HTERT RPE-1 (cell line): ENCODE data around the gene IRAK1.

Experiments used
- in situ Hi-C: fragments of 300-500 bp; cut with MboI; formaldehyde crosslinking; loops from 4 replicates; pipeline ENCODE4 v1.14.3; 2020; ENCODE audit warnings: low sequenced_read_pairs

Gene IRAK1

DNA sequence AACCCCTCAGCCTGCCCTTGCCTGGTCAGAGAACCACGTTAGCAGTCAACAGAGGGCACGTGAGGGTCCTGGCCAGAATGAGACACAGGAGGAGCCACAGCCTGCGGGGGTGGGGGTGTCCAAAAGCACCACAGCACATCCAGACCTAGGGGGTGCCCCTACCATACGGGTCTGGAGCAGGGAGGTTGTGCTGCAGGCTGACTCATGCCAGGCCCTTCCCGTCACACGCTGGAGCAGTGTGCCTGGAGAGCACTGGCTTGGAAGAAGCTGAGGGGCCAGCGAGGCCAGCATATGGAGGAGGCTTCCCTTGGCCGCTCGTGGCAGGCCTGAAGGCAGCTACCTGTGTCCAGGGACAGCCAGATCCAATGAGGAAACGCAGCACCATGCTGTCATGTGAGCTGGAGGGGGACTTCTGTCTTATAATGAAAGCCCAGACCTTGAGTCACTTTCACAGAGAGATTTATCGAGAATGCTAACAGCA is 1.5 kb upstream of the IRAK1 start:
- in situ Hi-C loops = no loop called here

DNA sequence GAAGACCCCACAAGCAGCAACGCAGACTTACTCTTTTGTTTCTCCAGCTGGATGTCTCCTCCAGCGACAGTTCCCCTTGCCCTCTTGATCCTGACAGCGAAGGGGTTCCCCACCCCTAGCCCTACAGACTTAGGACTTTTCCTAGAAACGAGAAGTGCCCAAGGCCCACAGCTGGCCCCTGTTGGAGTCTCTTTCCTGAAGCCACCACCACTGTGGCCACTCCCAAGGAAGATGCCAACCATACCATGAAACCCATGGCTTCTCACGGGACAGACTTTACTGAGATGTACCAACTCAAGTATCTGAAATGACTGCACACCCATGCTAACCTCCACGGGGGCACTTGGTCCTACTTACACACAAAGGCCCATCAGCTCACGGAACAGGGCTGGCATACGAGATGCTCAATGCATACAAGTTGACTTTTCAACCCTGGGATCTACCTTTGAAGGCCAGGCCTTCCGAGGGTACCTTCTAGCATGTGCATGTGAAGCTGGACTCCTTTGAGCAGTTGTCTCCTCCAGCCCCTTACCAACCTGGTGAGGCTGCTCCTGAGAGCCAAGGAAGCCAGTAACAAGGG is 924 bp upstream of the IRAK1 start:
- in situ Hi-C loops = no loop called here

GRCh38 chrX:154019061-154019621 is 561 bp downstream of the IRAK1 start:
- in situ Hi-C loops = no loop called here

DNA sequence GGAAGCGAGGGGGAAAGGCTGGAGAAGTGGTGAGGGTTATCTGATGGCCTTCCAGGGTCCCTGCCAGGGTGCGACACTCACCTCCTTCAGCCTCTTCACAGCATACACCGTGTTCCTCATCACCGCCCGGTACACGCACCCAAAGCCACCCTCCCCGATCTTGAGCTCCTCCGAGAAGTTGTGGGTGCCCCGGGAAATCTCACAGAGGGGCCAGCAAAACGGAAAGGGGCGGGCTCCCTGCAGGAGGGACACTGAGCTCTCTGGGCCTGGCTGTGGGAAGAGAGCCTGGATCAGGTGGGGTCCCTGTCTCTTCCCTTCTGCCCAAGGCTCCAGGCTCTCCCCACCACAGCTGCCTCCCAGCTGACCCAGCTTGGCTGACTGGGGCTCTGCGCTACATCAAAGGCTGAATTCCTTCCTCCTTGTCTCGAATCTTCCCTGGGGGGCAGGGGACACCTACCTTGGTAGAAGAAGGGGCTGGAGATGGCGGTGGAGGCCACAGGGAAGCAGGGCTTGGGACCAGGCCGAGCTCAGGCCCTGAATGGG is 1.1 kb downstream of the IRAK1 start:
- in situ Hi-C loops = no loop called here

- in situ Hi-C loops = no loop called here
These were observed 1.8 kb downstream of the IRAK1 start for GRCh38 chrX:154017766-154018517.

- in situ Hi-C loops = no loop called here
These were observed 3.2 kb downstream of the IRAK1 start for GRCh38 chrX:154016366-154017076.

- in situ Hi-C loops = no loop called here
These were observed 4.0 kb downstream of the IRAK1 start for GRCh38 chrX:154015581-154016264.

- in situ Hi-C loops = no loop called here
These were observed 5.0 kb downstream of the IRAK1 start for GRCh38 chrX:154014429-154015380.

DNA sequence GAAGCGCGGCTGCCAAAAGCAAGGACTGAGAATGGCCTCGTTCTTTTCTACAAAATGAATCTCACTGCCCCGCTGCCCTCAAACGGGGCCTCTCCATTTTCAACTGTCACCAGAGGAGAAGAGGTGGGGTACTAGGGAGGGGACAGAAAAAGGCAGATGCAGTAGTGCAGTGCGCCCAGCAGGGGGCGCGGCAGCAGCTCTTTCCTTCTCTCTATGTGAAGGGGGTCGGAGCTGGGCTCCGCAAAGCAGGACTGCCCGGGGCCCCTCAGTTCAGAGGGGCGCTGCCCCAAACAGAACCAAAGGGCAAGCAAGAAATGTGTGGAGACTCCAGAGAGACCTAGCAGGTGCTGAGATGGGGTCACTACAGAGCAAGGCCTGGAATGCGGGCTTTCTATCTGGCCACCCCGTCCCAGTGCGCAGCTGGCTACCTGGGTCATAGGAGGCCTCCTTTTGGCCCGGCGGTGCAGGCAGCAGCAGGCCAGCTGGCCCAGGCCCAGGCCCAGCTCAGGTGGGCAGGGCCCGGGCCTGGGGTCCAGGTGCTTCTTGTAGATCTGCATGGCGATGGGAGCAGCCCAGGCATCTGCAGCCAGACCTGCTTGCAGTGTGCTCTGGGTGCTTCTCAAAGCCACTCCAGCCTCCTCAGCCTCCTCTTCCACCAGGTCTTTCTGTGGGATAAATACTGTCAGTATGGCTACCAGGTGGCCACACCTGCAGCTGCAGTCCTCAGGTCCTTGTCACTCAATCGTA is 5.9 kb downstream of the IRAK1 start:
- in situ Hi-C loops = no loop called here

DNA sequence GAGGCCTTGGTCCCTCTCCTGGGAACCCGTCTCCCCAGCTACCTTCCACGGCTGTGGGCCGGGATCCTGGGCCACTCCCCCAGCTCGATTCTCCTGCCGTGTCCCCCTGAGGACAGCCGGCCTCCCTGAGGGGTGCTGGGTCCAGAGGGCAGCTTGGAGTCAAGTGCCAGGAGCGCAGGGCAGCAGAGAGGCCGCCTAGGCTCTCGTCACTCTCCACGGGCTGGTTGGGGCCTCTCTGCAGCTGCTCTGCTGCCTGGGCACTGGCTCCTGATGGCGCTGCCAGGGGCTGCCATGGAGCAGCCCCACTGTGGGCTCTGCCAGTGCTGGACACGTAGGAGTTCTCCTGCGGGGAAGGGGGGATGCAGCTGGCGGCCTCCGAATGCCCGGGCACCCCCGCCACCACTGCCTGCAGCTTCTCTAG is 6.7 kb downstream of the IRAK1 start:
- in situ Hi-C loops = no loop called here

DNA sequence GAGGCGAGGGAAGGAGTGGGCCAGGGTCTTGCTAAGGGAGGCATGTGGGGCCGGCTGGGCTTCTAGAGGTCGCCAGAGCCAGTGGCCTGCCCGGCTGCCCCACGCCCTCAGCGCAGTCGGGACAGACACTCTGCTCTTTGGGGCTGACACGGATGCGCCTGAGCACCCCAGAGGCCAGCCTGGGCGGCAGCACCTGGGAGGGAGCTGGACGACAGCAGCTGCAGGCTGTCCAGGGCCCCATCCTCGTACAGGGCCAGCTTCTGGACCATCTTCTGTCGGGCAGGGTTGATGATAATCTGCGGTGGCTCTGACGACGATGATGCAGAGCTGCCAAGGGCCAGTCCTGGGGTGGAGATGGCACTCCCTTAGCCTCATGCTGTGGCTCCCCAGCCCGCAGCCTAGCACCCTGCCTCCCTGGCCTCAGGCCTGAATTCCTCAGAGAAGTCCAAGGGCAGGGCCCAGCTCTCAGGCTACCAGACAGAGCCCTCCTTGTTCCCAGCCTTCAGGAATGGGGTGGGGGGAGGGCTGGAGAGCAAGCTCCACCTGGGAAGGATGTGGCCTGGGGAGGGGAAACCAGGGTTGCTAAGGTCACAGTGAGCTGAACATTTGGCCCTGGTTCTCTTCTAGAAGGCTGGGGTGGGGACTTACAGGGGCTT is 7.2 kb downstream of the IRAK1 start:
- in situ Hi-C loops = no loop called here

DNA sequence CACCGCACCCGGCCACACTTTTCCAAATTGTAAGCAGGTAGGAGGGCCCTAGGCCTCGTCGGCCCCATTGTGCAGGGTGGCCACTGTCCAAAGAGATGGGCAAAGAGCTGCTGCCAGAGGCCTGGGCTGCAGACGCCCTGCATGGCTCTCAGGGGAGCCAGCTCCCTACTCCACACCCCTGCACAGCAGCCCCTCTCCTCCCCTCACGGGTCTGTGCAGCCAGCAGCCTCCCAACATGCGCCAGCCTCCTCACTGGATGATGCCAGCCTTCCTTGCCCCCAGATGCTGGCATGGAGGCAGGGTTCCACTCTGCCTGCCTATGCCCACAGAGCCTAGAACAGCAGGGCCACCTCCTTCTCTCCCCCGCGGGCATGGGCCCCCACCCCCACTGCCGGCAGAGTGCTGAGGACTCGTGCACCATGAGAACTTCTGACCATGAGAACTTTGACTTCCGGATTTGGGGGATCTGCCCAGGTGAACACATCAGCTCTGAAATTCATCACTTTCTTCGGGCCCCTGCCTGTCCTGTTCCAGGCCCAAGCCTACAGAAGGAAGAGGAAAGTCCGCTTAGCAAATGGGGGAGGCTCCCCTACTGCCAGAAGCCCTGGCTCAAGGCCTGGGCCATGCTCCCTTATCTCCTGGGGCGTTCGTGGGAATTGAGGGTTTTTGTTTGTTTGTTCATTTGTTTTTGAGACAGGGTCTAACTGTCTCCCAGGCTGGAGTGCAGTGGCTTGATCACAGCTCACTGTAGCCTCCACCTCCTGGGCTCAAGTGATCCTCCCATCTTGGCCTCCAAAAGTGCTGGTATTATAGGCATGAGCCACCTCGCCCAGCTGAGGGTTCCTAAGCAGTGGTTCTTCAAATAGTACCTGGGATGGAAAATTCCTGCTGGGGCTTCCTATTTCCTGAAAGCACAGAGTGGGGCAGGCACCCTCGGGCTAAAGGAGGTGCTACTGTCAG is 8.0 kb downstream of the IRAK1 start:
- in situ Hi-C loops = no loop called here

- in situ Hi-C loops = no loop called here
These were observed 9.2 kb downstream of the IRAK1 start for GRCh38 chrX:154010330-154011087.

DNA sequence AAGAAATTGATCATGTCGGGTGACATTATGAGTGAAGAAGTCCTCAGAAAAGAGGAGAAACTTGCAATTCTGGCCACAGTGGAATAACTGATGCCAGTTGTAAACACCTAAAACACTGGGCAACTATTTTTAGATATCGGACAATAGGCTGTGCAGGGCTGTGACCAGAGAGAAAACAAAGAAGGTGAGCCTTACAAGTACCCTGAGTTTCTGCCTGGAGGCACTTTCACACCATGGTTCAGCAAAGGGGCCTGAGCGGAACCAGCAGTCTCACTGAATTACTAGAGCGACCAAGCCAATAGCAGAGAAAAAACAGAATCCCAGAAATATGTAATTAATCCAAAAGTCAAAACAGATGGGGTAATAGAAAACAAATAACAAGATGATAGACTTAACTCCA is 11.2 kb downstream of the IRAK1 start:
- in situ Hi-C loops = no loop called here

DNA sequence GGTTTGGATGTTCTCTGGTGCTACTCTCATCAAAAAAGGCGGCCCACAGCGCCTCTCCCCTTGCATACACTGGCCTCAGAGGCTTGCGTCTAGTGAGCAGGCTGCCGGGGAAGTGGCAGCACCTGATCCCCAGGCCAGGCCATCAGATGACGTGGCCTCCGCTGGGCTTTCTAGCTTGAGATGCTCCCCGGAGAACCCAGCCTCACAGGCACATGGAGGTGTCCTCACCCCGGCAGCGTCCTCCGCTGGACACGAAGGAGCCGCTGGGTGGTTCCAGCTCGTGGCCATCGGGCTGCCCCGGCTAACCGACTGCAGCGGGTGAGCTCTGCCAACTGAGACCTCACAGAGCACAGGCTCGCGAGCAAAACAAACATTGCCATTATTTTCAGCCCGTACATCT is 12.8 kb downstream of the IRAK1 start:
- in situ Hi-C loops = no loop called here

- in situ Hi-C loops = no loop called here
These were observed 15.4 kb downstream of the IRAK1 start for GRCh38 chrX:154004315-154004714.
